Measurements from ENCODE around the gene IQSEC2. TPM values are rescaled to one million over a fixed set of nuclear protein-coding genes. Genes with fewer than 3 reads are reported as not detected.
A peak's percentile ranks its signal among the peaks of the same experiment; 100 is the strongest.

The IQSEC2 gene
- total RNA-seq, 1 donor = 3.6 TPM

- TF ChIP-seq CTCF (IDR thresholded peaks at IDR 0.05; ENCODE audit: insufficient read depth, low read length) = no peak
- DNase-seq (ENCODE audit: low read depth) = no peak
- no peak overlapping the region for H3K4me3 ChIP-seq (ENCODE audit: low read depth, low read length)
These were observed 1.7 kb upstream of the IQSEC2 start for GRCh38 chrX:53283099-53283498.

DNA sequence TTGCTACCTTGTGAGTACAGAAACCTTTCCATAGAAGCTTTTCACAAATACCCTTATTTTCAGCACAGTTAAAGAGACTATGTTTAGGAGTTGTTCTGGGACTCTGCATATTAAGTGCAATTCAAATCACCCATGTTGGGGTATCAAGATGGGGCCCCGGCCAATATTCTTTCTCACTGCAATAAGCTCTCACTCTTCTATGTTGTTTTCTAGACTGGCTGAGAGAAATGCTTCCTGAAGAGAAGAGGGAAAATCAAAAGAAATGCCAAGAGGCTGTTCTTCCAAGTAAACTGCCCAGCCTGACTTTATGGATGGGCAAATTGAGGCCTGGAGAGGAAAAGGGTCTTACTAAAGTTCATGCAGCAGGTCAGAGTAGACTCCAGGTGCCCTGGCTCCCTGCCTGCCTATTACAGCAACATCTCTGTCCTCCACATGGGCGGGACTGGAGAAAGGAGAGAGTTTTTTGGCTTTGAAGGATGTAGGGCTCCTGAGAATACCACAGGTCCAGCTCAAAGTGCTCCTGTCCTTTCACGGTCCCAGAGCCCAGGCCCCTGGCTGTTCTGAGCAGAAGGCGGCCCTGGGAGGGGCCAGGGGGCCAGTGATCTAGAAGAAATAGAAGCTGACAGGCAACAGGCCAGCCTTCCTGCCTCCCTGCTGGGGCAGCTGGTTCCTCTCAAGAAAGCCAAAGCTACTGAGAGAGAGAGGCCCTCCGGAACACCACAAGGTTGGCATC lies 745 bp upstream of the IQSEC2 start:
- H3K4me3 ChIP-seq (ENCODE audit: low read depth, low read length) = no peak overlapping the region
- no peak for TF ChIP-seq CTCF (IDR thresholded peaks at IDR 0.05; ENCODE audit: insufficient read depth, low read length)
- no peak for DNase-seq (ENCODE audit: low read depth)

- peak; percentile 48 for DNase-seq (ENCODE audit: low read depth)
- peak overlapping the region; percentile 31 for H3K4me3 ChIP-seq (ENCODE audit: low read depth, low read length)
- no peak for TF ChIP-seq CTCF (IDR thresholded peaks at IDR 0.05; ENCODE audit: insufficient read depth, low read length)
These were observed 758 bp downstream of the IQSEC2 start for GRCh38 chrX:53280331-53281320.

GRCh38 chrX:53279296-53280237 lies 1.8 kb downstream of the IQSEC2 start:
- TF ChIP-seq CTCF (IDR thresholded peaks at IDR 0.05; ENCODE audit: insufficient read depth, low read length) = no peak
- H3K4me3 ChIP-seq (ENCODE audit: low read depth, low read length) = no peak overlapping the region
- DNase-seq (ENCODE audit: low read depth) = no peak

DNA sequence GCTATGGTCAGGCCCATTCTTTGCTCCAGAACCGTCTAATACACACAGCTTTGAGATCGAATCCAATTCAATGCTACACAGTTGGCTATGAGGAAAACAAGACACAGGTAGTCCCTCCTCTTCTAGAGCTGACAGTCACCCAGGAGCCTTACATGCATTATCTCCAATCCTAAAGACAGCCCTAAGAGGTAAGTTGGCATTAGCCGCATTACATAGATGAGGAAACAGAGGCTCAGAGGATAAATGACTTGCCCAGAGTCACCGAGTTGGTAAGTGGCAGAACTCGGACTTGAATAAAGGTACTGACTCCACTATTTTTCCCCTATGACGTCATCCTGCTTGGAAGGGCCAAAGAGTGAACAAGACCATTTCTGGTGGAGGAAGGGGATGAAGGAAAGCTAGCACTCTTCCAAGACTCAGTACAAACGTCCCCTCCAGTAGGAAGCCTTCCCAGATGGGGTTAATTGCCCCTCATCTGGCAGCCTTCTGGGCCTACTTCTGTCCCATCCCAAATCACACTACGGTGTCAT lies 8.5 kb downstream of the IQSEC2 start:
- no peak for DNase-seq (ENCODE audit: low read depth)
- no peak for TF ChIP-seq CTCF (IDR thresholded peaks at IDR 0.05; ENCODE audit: insufficient read depth, low read length)

More for the DNA sequence above, 8.5 kb downstream of the IQSEC2 start:
- H3K4me3 ChIP-seq (ENCODE audit: low read depth, low read length) = no peak overlapping the region

Data from fibroblast of the aortic adventitia (primary cell).